Activated CD8-positive, alpha-beta memory T cell treated with anti-CD3 and anti-CD28 coated beads, Interleukin-2, amount 50 U/mL, for 4 hours (primary cell): Measurements from ENCODE around the gene TRIM5.

Experiments
- DNase-seq: peaks from one replicate; pipeline ENCODE4 v3.0.0-alpha.2; 2020

The TRIM5 gene

DNA sequence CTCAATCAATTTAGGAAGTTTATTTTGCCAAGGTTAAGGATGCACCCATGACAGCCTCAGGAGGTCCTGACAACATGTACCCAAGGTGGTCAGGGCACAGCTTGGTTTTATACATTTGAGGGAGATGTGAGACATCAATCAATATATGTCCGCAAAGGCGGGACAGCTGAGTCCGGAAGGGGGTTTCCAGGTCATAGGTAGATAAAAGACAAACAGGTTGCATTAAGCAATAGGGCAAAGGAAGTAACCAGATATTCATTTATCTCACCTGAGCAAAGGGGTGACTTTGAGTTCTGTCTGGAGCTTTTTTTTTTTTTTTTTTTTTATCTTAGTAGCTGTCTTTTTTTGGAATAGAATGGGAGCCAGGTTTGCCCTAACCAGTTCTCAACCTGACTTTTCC, 62.1 kb downstream of the TRIM5 start:
- DNase-seq = no peak

GRCh38 chr11:5621580-5621979, 63.3 kb downstream of the TRIM5 start:
- DNase-seq = no peak

- no peak for DNase-seq
Measured at GRCh38 chr11:5620651-5621521, 64.0 kb downstream of the TRIM5 start.

- DNase-seq = no peak
Measured at GRCh38 chr11:5618807-5619206, 66.1 kb downstream of the TRIM5 start.
